Epithelial cell of esophagus (primary cell): ENCODE measurements around the gene RTEL1.

Source experiments
- DNase-seq: peaks from one replicate; pipeline ENCODE4 v3.0.0; 2010; ENCODE audit warnings: low read depth
- H3K4me3 ChIP-seq: 2 replicates; pipeline ENCODE4 v1.5.1; 2011; ENCODE audit warnings: mild to moderate bottlenecking, low read length, control low read depth
- CTCF ChIP-seq: IDR thresholded peaks from 2 replicates; pipeline ENCODE4 v1.5.1; 2011; ENCODE audit warnings: low read depth, mild to moderate bottlenecking, low read length, control low read depth, inconsistent platforms; ENCODE audit not compliant: insufficient read depth; ENCODE audit errors: missing control alignments

RTEL1 gene

GRCh38 chr20:63689046-63690002, 31.2 kb downstream of the RTEL1 start:
- no peak for TF ChIP-seq CTCF
- no peak overlapping the region for H3K4me3 ChIP-seq
- no peak for DNase-seq

GRCh38 chr20:63690003-63690897, 32.1 kb downstream of the RTEL1 start:
- no peak for TF ChIP-seq CTCF
- no peak overlapping the region for H3K4me3 ChIP-seq
- no peak for DNase-seq

GRCh38 chr20:63690898-63691710, 33.0 kb downstream of the RTEL1 start:
- H3K4me3 ChIP-seq, result no peak overlapping the region
- no peak for TF ChIP-seq CTCF
- no peak for DNase-seq

GRCh38 chr20:63691711-63692435, 33.8 kb downstream of the RTEL1 start:
- no peak for TF ChIP-seq CTCF
- no peak overlapping the region for H3K4me3 ChIP-seq
- no peak for DNase-seq

- TF ChIP-seq CTCF, result no peak
- no peak for DNase-seq
- no peak overlapping the region for H3K4me3 ChIP-seq
Measured at GRCh38 chr20:63692436-63693082, 34.4 kb downstream of the RTEL1 start.
